ENCODE data around the gene RAC3. TPM values are rescaled to one million over a fixed set of nuclear protein-coding genes. Genes with fewer than 3 reads are reported as not detected.

Gene RAC3
- total and polyA plus RNA-seq, 2 of the 8 experiments (the other 6 are each of a cell fraction or from before 2014, with no cell fraction given) = 177 to 299 TPM

GRCh38 chr17:82078433-82078832 is 47.0 kb downstream of the RAC3 start (continued):
- TF ChIP-seq SIN3A (conservative IDR thresholded peaks at IDR 0.05 in 1 of 2, IDR thresholded peaks at IDR 0.05 in 1 of 2; ENCODE audit: low read depth in 1 of 2, low read length in 2 of 2) = no peak

All from H1 (cell line).